GM12892 (cell line): ENCODE measurements around the gene TAL1.

Source experiments
- POLR2A ChIP-seq: IDR thresholded peaks from 2 replicates; pipeline ENCODE4 v1.6.1; 2011; ENCODE audit warnings: low read depth, low read length, control low read depth
- POLR2AphosphoS5 ChIP-seq: IDR thresholded peaks from 2 replicates; pipeline ENCODE4 v1.6.1; 2011; ENCODE audit warnings: low read depth, low read length, control low read depth
- TAF1 ChIP-seq: IDR thresholded peaks from 2 replicates; pipeline ENCODE4 v1.6.1; 2011; ENCODE audit warnings: low read depth, mild to moderate bottlenecking, control low read depth, low read length, borderline replicate concordance

DNA sequence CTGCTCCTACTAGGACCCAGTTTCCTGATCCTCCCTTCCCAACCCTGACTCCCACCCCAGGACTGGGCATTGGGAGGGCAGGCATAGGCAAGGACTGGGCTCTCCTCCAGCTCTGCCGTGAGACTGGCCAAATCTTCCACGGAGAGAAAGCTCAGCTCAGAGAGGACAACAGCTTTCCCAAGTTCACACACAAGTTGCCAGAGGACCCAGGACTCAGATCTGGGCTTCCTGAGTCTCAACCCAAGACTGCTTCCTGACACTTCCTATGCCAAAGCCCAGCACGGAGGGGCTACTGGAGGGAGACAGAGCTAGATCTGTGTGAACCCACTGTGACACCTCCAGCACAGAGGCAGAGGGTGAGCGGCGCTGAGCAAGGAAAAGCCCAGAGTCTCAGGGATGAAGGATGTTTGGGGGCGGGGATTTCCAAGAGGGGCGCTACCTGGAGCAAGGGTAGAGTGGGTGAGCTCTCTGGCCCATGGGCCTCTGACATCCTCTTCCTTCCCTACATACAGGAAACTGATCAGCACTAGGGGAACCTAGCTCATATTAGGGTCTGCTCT is 49.3 kb downstream of the TAL1 start:
- TF ChIP-seq POLR2A: no peak
- TF ChIP-seq TAF1: no peak
- TF ChIP-seq POLR2AphosphoS5: no peak
